DOHH2 (cell line): ENCODE measurements around the gene FOXA1.

Experiments
- EZH2phosphoT487 ChIP-seq: fragments of 200-600 bp; sonication (generic); IDR thresholded peaks from 2 replicates; pipeline ENCODE4 v1.6.1; 2017; ENCODE audit warnings: borderline replicate concordance, mild to moderate bottlenecking, antibody characterized with exemption, low read length, moderate library complexity, mixed read lengths
- TF ChIP-seq, protein P1 (sequence below): fragments of 200-600 bp; sonication (generic); IDR thresholded peaks from one replicate; pipeline ENCODE4 v1.5.1; 2014; ENCODE audit warnings: antibody characterized with exemption, mild to moderate bottlenecking, low read depth, low read length; ENCODE audit not compliant: poor library complexity, severe bottlenecking

DNA sequence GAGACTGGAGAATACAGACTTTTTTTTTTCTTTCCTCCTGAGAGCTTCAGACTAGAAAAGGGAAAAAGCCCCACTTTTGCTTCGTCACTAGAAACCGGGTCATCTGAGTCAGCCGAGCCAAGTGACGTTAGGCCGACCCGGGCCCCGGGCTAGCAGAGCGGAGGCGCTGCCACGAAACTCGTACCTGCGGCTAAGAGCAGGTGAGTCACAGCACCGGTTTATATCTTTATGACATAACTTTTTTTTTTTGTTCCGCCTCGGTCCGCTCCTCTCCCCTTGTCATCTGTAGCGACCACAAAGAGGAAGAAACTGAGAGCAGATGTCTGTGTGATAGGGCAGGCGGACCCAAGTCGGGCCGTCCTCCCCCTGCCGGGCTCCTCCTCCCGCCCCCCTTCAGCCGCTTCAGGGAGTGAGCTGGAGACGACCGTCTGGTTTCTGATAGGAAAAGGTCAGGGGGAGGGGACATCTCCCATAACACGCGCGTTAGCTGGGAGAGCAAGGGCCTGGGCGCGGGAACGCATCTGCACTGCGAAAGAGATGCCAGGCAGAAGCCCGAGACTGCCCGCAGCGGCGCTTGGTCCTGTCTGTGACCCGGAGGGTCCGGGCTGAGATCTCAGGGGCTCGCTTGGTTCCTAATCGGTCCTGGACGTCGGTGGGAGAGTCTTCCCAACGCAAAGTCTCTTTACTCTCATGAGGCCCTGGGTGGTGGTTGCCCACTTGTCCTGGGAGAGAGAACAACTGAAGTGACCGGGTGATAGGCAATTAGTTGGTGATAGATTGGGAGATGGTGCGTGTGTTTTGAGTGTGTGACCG, 966 bp upstream of the FOXA1 start:
- TF ChIP-seq, protein P1, sequence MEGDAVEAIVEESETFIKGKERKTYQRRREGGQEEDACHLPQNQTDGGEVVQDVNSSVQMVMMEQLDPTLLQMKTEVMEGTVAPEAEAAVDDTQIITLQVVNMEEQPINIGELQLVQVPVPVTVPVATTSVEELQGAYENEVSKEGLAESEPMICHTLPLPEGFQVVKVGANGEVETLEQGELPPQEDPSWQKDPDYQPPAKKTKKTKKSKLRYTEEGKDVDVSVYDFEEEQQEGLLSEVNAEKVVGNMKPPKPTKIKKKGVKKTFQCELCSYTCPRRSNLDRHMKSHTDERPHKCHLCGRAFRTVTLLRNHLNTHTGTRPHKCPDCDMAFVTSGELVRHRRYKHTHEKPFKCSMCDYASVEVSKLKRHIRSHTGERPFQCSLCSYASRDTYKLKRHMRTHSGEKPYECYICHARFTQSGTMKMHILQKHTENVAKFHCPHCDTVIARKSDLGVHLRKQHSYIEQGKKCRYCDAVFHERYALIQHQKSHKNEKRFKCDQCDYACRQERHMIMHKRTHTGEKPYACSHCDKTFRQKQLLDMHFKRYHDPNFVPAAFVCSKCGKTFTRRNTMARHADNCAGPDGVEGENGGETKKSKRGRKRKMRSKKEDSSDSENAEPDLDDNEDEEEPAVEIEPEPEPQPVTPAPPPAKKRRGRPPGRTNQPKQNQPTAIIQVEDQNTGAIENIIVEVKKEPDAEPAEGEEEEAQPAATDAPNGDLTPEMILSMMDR = no peak
- TF ChIP-seq EZH2phosphoT487 = no peak
